GM10266 (cell line): ENCODE data around the gene UNKL.

Source experiments
- DNase-seq: peaks from one replicate; pipeline ENCODE4 v3.0.0; 2012; ENCODE audit errors: extremely low spot score
- TF ChIP-seq, protein P1 (sequence below): IDR thresholded peaks from 2 replicates; pipeline ENCODE4 v1.5.1; 2012; ENCODE audit warnings: mild to moderate bottlenecking, low read depth; ENCODE audit not compliant: control insufficient read depth, insufficient read depth; ENCODE audit errors: missing control alignments

The UNKL gene

GRCh38 chr16:1317479-1318267, 96.8 kb downstream of the UNKL start:
- TF ChIP-seq, protein P1, sequence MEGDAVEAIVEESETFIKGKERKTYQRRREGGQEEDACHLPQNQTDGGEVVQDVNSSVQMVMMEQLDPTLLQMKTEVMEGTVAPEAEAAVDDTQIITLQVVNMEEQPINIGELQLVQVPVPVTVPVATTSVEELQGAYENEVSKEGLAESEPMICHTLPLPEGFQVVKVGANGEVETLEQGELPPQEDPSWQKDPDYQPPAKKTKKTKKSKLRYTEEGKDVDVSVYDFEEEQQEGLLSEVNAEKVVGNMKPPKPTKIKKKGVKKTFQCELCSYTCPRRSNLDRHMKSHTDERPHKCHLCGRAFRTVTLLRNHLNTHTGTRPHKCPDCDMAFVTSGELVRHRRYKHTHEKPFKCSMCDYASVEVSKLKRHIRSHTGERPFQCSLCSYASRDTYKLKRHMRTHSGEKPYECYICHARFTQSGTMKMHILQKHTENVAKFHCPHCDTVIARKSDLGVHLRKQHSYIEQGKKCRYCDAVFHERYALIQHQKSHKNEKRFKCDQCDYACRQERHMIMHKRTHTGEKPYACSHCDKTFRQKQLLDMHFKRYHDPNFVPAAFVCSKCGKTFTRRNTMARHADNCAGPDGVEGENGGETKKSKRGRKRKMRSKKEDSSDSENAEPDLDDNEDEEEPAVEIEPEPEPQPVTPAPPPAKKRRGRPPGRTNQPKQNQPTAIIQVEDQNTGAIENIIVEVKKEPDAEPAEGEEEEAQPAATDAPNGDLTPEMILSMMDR, result no peak
- DNase-seq, result no peak

GRCh38 chr16:1316033-1316405, 98.5 kb downstream of the UNKL start:
- DNase-seq, result no peak
- TF ChIP-seq, protein P1, result no peak

DNA sequence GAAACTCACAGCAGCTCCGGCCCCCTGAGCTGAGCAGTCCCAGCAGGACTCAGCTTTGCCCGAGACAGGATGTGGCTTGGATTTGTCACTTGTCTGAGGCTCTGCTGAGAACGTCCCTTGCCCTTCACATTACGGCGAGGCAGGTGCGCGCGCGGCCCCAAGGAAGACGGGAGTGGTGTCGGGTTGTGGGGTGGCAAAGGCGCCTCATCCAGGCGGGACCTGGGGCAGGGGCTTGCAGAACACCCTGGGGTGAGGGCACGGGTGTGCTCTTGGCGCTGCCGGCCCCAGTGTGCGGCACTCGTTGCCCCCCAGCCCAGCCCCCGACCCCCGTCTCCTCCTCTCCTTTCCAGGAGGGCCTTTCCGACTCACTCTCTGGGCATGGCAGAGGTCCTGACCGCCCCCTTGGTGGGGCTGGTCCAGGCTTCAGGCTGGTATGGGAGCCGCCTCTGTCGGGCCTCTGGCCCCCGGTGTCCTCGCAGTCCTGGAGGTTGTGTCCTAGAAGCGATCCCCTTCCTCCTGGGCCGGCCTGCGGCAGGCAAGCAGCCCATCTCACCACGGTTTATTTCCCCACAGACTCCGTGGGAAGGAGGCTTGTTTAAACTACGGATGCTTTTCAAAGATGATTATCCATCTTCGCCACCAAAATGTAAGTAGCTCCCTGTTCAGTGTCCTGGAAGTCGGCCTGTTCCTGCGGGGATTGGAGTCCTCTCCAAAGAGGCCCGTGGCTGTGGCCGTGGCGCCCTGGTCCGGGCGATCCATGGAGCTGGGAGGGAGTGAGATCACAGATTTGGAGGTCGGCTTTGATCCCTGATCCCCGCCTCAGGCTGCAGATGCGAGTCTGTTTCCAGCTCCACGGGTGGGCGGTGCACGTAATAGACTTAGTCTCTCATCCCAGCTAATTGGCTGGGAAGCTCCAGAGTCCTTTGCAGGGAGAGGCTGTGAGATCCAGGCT, 99.1 kb downstream of the UNKL start:
- no peak for DNase-seq
- TF ChIP-seq, protein P1, result no peak

GRCh38 chr16:1314399-1315068, 100.0 kb downstream of the UNKL start:
- DNase-seq, result no peak
- TF ChIP-seq, protein P1, result no peak

DNA sequence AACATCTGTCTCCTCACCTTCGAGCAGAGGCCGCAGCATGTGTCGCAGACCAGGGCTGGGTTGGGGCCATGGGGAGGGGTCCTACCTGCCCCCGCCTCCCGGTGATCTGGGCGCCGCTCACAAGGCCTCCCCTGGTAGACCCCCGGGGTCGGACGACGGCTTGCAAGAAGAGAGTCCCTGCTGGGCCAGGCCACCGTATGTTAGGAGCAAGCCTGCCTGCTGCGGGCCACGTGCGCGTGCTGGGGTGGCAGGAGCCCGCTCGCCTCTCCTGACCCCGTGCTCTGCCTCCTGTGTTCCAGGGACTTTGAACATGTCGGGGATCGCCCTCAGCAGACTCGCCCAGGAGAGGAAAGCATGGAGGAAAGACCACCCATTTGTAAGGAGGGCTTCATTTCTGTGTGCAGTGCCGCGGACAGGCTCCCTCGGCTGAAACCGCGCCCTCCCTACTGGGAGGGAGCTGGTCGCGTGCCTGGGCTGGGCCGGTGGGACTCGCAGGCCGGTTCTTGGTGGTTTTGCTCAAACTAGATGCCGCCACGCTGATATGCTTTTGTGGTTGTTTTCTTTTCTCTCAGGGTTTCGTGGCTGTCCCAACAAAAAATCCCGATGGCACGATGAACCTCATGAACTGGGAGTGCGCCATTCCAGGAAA, 100.7 kb downstream of the UNKL start:
- TF ChIP-seq, protein P1, result no peak
- DNase-seq, result no peak
